ENCODE measurements around the gene ARL5C. TPM values are rescaled to one million over a fixed set of nuclear protein-coding genes. Genes with fewer than 3 reads are reported as not detected.
"Not testable (repeated sequence)": the region's sequence is repeated elsewhere in the genome, so short reads cannot be mapped to it uniquely, and the experiment has no call there.

The ARL5C gene
- total RNA-seq, 1 experiment from 2014 or later = not detected

- not testable (repeated sequence) for DNase-seq; H3K4me3 ChIP-seq; H3K27ac ChIP-seq; H3K27me3 ChIP-seq; H3K9me3 ChIP-seq (replicated peaks); H3K36me3 ChIP-seq
- H3K4me1 ChIP-seq = peaks cover 12% of the 10 kb centered on the region
Observed at GRCh38 chr17:39129544-39129943, 36.4 kb downstream of the ARL5C start.

DNA sequence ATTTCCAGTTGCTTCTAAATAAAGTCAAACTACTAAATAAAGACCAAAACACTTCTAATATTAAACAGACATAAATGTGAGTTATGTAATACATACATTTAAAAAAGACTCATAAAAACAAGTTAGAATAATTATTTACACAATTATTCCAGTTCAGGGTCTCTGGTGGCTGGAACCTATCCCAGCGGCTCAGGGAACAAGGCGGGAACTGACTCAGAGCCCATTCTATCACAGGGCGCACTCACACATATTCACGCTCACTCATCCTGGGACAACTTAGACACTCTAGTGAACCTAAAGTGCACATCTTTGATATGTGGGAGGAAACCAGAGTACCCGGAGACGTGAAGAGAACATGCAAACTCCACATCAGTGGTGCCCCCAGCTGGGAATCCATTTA lies 39.5 kb downstream of the ARL5C start:
- no peak for DNase-seq
- Histone ChIP-seq H3K27me3 (no peaks in the 10 kb centered on the region), H3K27ac (no peak overlapping the region)

GRCh38 chr17:39125143-39125875 lies 40.7 kb downstream of the ARL5C start:
- H3K27ac ChIP-seq = peak overlapping the region; percentile 35
- H3K36me3 ChIP-seq = no peaks in the 10 kb centered on the region
- H3K4me1 ChIP-seq = peaks cover 24% of the 10 kb centered on the region
- no peak overlapping the region for H3K4me3 ChIP-seq
- H3K9me3 ChIP-seq (replicated peaks) = no peaks in the 10 kb centered on the region
- DNase-seq = peak; percentile 35 to 58
- H3K27me3 ChIP-seq = no peaks in the 10 kb centered on the region

More for the DNA sequence above, 39.5 kb downstream of the ARL5C start:
- Histone ChIP-seq H3K9me3 (replicated peaks) (no peaks in the 10 kb centered on the region), H3K4me1 (peaks cover 24% of the 10 kb centered on the region), H3K36me3 (no peaks in the 10 kb centered on the region), H3K4me3 (no peak overlapping the region)

DNA sequence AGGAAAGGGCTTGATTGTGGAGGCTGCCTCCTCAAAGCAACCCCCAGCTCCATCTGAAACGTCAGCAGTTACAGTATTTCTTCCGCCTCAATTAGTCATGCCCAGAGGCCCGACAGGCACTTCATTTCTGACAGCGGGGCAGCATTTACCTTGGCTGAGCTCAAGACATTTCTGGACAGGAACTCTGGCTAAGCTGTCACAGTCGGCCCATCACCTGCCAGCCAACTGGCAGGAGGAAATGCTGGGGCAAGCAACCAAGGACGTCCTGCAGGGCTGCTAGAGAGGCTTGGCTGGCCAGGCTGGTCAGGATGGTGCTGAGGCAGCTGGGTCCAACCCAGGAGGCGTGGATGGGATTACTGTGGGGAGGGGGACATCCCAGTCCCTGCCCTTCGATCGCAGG lies 42.3 kb downstream of the ARL5C start:
- Histone ChIP-seq H3K36me3 (no peaks in the 10 kb centered on the region), H3K4me3 (no peak overlapping the region), H3K27me3 (no peaks in the 10 kb centered on the region), H3K27ac (peak overlapping the region; percentile 57), H3K4me1 (peaks cover 24% of the 10 kb centered on the region), H3K9me3 (replicated peaks) (no peaks in the 10 kb centered on the region)
- peak; percentile 75 to 88 for DNase-seq

GRCh38 chr17:39122991-39123390 lies 43.0 kb downstream of the ARL5C start:
- H3K4me1 ChIP-seq = peaks cover 24% of the 10 kb centered on the region
- H3K4me3 ChIP-seq = no peak overlapping the region
- H3K27me3 ChIP-seq = no peaks in the 10 kb centered on the region
- DNase-seq = no peak
- no peaks in the 10 kb centered on the region for H3K9me3 ChIP-seq (replicated peaks)
- peak overlapping the region; percentile 57 for H3K27ac ChIP-seq
- no peaks in the 10 kb centered on the region for H3K36me3 ChIP-seq

DNA sequence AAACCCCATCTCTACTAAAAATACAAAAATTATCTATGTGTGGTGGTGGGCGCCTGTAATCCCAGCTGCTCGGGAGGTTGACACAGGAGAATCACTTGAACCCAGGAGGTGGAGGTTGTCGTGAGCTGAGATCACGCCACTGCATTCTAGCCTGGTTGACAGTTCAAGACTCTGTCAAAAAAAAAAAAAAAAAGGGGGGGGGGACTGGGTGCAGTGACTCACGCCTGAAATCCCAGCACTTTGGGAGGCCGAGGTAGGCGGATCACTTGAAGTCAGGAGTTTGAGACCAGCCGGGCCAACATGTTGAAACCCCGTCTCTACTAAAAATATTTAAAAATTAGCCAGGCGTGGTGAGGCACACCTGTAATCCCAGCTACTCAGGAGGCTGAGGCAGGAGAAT lies 44.0 kb downstream of the ARL5C start:
- H3K4me3 ChIP-seq; H3K27me3 ChIP-seq; H3K9me3 ChIP-seq (replicated peaks); H3K36me3 ChIP-seq; H3K27ac ChIP-seq; DNase-seq: not testable (repeated sequence)
- peaks cover 24% of the 10 kb centered on the region for H3K4me1 ChIP-seq

DNA sequence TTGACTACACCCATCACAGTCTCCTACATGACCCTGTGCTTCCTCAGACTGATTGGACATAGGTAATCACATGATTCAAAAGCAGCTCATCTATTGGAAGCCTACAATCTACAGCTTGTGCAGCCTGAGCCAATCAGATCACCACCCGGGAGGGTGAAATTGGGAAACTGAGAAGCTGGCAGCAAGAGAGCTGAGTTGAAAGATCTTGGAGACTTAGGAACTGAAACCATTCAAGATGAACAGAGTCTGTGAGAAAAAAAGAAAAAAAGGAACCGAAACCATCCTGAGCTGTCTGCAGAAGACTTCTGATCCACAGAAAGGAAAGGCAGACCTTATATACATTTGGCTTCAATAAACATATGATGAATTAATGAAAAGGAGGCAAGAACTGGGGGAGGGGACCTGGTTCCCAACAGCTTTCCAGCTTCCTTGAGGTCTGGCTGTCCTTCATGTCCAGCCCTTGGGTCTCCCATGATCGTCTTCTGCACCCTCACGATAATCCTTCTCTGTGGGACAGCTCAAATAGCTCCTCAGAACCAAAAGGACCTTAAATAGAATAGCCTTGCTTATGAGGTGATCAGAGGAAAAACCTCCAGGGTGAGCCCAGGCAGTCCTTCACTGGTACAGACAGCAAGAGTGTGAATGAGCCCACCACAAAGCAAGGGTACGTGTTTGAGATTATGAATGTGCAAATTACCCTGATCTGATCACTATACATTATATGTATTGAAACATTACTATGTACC lies 47.1 kb downstream of the ARL5C start:
- DNase-seq = no peak
- Histone ChIP-seq H3K4me3 (no peak overlapping the region), H3K27me3 (no peaks in the 10 kb centered on the region), H3K9me3 (replicated peaks) (no peaks in the 10 kb centered on the region), H3K4me1 (peaks cover 7% of the 10 kb centered on the region), H3K36me3 (no peaks in the 10 kb centered on the region), H3K27ac (no peak overlapping the region)

GRCh38 chr17:39116224-39116623 lies 49.7 kb downstream of the ARL5C start:
- H3K4me1 ChIP-seq = no peaks in the 10 kb centered on the region
- H3K27me3 ChIP-seq = no peaks in the 10 kb centered on the region
- H3K36me3 ChIP-seq = no peaks in the 10 kb centered on the region
- no peak overlapping the region for H3K4me3 ChIP-seq
- H3K27ac ChIP-seq = no peak overlapping the region
- H3K9me3 ChIP-seq (replicated peaks) = no peaks in the 10 kb centered on the region
- DNase-seq = no peak

GRCh38 chr17:39115135-39115534 lies 50.8 kb downstream of the ARL5C start:
- Histone ChIP-seq H3K27me3 (no peaks in the 10 kb centered on the region), H3K4me1 (no peaks in the 10 kb centered on the region), H3K9me3 (replicated peaks) (no peaks in the 10 kb centered on the region), H3K36me3 (no peaks in the 10 kb centered on the region), H3K4me3 (no peak overlapping the region), H3K27ac (no peak overlapping the region)
- DNase-seq = no peak

GRCh38 chr17:39114723-39115122 lies 51.2 kb downstream of the ARL5C start:
- no peaks in the 10 kb centered on the region for H3K9me3 ChIP-seq (replicated peaks)
- H3K27me3 ChIP-seq = no peaks in the 10 kb centered on the region; the same call in 1 of the 2 replicates
- H3K36me3 ChIP-seq = no peaks in the 10 kb centered on the region
- H3K27ac ChIP-seq = no peak overlapping the region
- no peak for DNase-seq
- no peaks in the 10 kb centered on the region for H3K4me1 ChIP-seq
- no peak overlapping the region for H3K4me3 ChIP-seq

DNA sequence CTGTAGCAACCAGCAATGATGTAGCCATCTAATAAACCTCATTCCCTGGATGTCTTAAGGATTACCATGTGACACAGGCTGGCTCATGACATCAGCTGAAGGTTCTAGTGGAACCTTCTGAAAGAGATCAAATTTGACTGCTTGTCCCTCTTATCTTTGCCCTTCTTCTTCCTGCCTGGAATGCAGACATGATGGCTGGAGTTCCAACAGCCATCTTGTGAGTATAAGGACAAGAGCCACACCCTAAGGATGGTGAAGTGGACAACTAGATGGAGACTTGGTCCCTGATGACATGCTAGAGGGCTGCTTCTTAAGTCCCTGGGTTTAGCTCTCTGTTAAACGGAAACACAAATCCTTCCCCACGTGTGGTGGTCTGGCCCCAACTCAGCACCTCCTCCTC lies 52.1 kb downstream of the ARL5C start:
- H3K4me1 ChIP-seq = no peaks in the 10 kb centered on the region
- no peak overlapping the region for H3K4me3 ChIP-seq
- no peak overlapping the region for H3K27ac ChIP-seq
- no peaks in the 10 kb centered on the region for H3K36me3 ChIP-seq
- H3K27me3 ChIP-seq = peaks cover 4% of the 10 kb centered on the region; the same call in 1 of the 2 replicates
- H3K9me3 ChIP-seq (replicated peaks) = no peaks in the 10 kb centered on the region
- no peak for DNase-seq

DNA sequence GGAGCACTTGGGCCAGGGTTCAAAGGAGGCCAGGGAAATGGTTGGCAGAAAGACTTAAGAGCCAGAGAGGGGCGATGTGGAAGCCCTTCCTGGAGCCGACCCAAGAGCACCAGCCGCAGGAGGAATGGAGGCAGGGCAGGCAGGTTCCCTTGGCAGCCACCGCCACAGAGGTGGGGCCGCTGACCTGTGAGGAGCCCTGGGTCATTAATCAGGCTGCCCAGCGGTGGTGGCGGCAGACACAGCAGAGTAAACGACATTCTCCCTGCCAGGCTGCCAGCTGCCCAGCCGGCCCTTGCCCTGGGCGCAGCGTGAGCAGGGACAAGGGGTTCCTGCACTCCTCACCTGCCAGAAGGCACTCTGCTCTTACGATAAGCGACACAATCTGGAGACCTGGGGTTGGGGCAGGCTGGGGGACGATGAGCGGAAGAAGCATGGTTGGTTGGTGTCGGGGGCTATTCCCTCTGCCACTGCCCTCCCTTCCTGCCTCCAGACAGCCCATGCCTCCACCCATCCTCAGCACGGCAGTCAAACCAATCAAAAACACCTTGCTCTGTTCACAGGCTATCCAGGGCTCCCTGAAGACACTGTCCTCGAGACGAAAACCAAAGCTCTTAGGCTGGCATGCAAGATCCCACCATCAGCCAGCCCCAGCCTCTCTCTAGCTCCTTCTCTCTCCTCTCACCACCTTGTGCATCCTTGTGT lies 55.4 kb downstream of the ARL5C start:
- no peaks in the 10 kb centered on the region for H3K9me3 ChIP-seq (replicated peaks)
- no peak overlapping the region for H3K27ac ChIP-seq
- H3K4me1 ChIP-seq = peaks cover 17% of the 10 kb centered on the region
- no peak overlapping the region for H3K4me3 ChIP-seq
- peaks cover 4% of the 10 kb centered on the region; the same call in 1 of the 2 replicates for H3K27me3 ChIP-seq
- H3K36me3 ChIP-seq = no peaks in the 10 kb centered on the region
- no peak for DNase-seq

DNA sequence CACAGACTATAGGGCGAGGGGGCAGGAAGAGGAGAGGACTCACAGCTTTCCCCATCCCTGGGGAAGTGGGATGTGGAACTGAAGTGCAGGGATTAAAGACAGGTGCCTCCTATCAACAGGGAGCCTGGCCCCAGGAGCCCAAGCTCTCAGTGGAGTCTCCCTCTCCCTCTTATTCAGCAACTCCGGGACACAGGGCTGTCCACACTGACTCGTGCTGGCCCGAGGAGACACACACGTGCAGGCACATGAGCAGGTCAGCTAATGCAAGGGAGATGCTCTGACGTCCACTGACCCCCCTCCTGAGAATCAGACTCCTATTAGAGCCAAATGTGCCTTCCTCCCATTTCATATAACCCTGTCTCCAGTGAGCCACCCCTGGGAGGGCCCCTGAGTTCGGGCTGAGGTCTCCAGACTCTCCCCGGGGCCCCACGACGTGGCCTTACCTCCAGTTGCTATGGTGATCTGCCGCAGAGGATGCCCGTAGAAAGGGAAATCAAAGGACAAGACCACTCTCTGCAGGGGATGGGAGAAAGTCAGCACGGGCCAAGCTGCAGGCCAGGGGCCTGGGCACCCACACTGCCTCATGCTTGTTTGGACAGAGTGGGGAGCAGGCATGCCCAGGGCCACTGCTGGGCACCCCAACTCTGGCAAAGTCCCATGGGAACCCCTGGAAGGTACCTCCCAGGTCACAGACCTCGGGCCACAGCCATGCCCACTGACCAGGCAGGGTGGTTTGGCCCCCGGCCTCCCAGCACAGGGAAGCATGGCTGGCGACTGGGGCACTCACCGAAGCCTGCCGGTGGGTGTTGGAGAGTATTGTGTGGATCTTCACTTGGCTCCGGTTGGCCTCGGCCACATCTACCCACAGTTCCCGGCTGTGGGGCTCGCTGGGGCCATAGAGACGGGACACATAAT lies 57.2 kb downstream of the ARL5C start:
- H3K9me3 ChIP-seq (replicated peaks) = no peaks in the 10 kb centered on the region
- peaks cover 4% of the 10 kb centered on the region; the same call in 1 of the 2 replicates for H3K27me3 ChIP-seq
- no peaks in the 10 kb centered on the region for H3K36me3 ChIP-seq
- H3K4me1 ChIP-seq = peaks cover 17% of the 10 kb centered on the region
- no peak for DNase-seq
- H3K4me3 ChIP-seq = no peak overlapping the region
- no peak overlapping the region for H3K27ac ChIP-seq

DNA sequence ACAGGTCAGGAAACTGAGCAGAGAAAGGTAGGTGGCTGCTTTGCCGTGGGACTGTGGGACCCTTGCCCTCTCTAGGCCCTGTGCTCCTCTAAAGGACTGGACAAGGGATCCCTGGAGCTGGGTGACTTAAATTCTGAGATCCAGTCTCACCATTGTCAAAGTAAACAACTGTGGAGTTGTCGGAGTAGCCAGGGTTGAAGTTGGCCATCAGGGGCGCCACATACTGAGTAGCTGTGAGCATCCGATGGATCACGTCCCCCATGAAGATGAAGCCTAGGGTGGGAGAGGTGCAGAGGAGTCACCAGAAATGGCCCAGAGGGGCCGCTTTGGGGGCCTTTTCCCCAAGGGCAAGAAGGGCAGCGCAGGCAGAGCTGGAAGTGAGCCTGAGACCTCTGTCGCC lies 58.0 kb downstream of the ARL5C start:
- Histone ChIP-seq H3K9me3 (replicated peaks) (no peaks in the 10 kb centered on the region), H3K27ac (no peak overlapping the region), H3K27me3 (peaks cover 4% of the 10 kb centered on the region; the same call in 1 of the 2 replicates), H3K36me3 (no peaks in the 10 kb centered on the region), H3K4me3 (no peak overlapping the region), H3K4me1 (peaks cover 17% of the 10 kb centered on the region)
- no peak for DNase-seq
